H1 (cell line): Measurements from ENCODE around the gene DPM3. TPM values are rescaled to one million over a fixed set of nuclear protein-coding genes. Genes with fewer than 3 reads are reported as not detected.
A peak's percentile ranks its signal among the peaks of the same experiment; 100 is the strongest.

Experiments
- CTCF ChIA-PET: fragments of 300-600 bp; sonication (Branson Sonifier 250); formaldehyde crosslinking; loops from one replicate; lab custom pipeline; 2021; ENCODE audit not compliant: partially characterized antibody; lab: Charles Lee
- POLR2A ChIA-PET: fragments of 300-600 bp; sonication (Branson Sonifier 250); formaldehyde crosslinking; loops from one replicate; lab custom pipeline; 2021; ENCODE audit warnings: inconsistent platforms; ENCODE audit not compliant: partially characterized antibody; lab: Charles Lee
- DNase-seq, 2 experiments: peaks; one replicate each; pipeline versions ENCODE4 v3.0.0 to v3.0.0-alpha.2; 2010 to 2022; ENCODE audit warnings: low spot score in 2 of 2, low read depth in 1 of 2, mixed read lengths in 1 of 2
- FAIRE-seq: peaks from 2 replicates; lab custom pipeline; 2011; peaks lifted over from hg19 to GRCh38; lab: Jason Lieb, UNC
- H2AFZ ChIP-seq: 2 replicates; pipeline ENCODE4 v1.8.1; 2012; ENCODE audit warnings: low read length, inconsistent platforms
- H2AK5ac ChIP-seq: 2 replicates; pipeline ENCODE4 v1.6.1; 2013; ENCODE audit warnings: low read depth, low read length
- H2BK120ac ChIP-seq: replicated peaks from 2 replicates; pipeline ENCODE3; 2013; ENCODE audit warnings: low read depth, low read length, inconsistent platforms
- H2BK12ac ChIP-seq: 2 replicates; pipeline ENCODE4 v1.6.1; 2013; ENCODE audit warnings: low read depth, low read length
- H2BK15ac ChIP-seq: 2 replicates; pipeline ENCODE4 v1.6.1; 2013; ENCODE audit warnings: low read length
- H2BK20ac ChIP-seq: 2 replicates; pipeline ENCODE4 v1.6.1; 2013; ENCODE audit warnings: low read length
- H2BK5ac ChIP-seq: 2 replicates; pipeline ENCODE4 v1.6.1; 2013; ENCODE audit warnings: low read depth, low read length
- H3K14ac ChIP-seq: 2 replicates; pipeline ENCODE4 v1.6.1; 2013; ENCODE audit warnings: inconsistent platforms; ENCODE audit not compliant: insufficient read length
- H3K18ac ChIP-seq: 2 replicates; pipeline ENCODE4 v1.6.1; 2013; ENCODE audit warnings: low read length; ENCODE audit errors: extremely low read depth
- H3K23ac ChIP-seq: 2 replicates; pipeline ENCODE4 v1.6.1; 2013; ENCODE audit warnings: inconsistent platforms; ENCODE audit not compliant: insufficient read length
- H3K23me2 ChIP-seq: 2 replicates; pipeline ENCODE4 v1.6.1; 2013; ENCODE audit warnings: low read depth, low read length
- H3K27ac ChIP-seq: 2 replicates; pipeline ENCODE4 v1.6.1; 2011; ENCODE audit warnings: low read depth, low read length, inconsistent platforms
- H3K27me3 ChIP-seq, 4 experiments: replicated peaks in 1 of 4; 1 replicate in 1 of 4; 2 replicates in 3 of 4; pipeline versions ENCODE4 v1.6.1 to v1.8.1; 2011 to 2013; ENCODE audit warnings: low read length in 3 of 4, mild to moderate bottlenecking in 3 of 4, inconsistent platforms in 2 of 4, mixed read lengths in 2 of 4, moderate library complexity in 1 of 4; ENCODE audit not compliant: control insufficient read depth in 3 of 4, insufficient read depth in 3 of 4; ENCODE audit errors: extremely low read depth in 1 of 4
- H3K36me3 ChIP-seq, 4 experiments: 2 replicates each; pipeline versions ENCODE4 v1.6.1 to v1.8.1; 2011 to 2013; ENCODE audit warnings: mild to moderate bottlenecking in 4 of 4, low read length in 3 of 4, moderate library complexity in 2 of 4, control low read depth in 1 of 4, inconsistent platforms in 1 of 4; ENCODE audit not compliant: insufficient read depth in 4 of 4, control insufficient read depth in 2 of 4
- H3K4ac ChIP-seq: replicated peaks from 2 replicates; pipeline ENCODE3; 2013; ENCODE audit warnings: low read length, low read depth, mixed read lengths, inconsistent platforms; ENCODE audit not compliant: insufficient read length
- H3K4me1 ChIP-seq, 4 experiments: replicated peaks in 1 of 4; 1 replicate in 1 of 4; 2 replicates in 3 of 4; pipeline versions ENCODE4 v1.6.1 to v1.8.1; 2011 to 2013; ENCODE audit warnings: low read length in 3 of 4, inconsistent platforms in 2 of 4, mixed read lengths in 1 of 4; ENCODE audit not compliant: insufficient read depth in 4 of 4, control insufficient read depth in 3 of 4
- H3K4me2 ChIP-seq, 2 experiments: 2 replicates each; pipeline versions ENCODE4 v1.6.1 to v1.8.1; 2011 to 2013; ENCODE audit warnings: low read depth in 2 of 2, low read length in 2 of 2, control low read depth in 1 of 2, inconsistent platforms in 1 of 2, mild to moderate bottlenecking in 1 of 2; ENCODE audit not compliant: insufficient read depth in 1 of 2
- H3K4me3 ChIP-seq, 4 experiments: fragments of 200-600, 300-600 bp in 1 of 4; sonication (generic), shearing (Covaris generic), sonication (Bioruptor Twin) in 1 of 4; 2 replicates each; pipeline versions ENCODE4 v1.5.1 to v1.8.1; 2011 to 2016; ENCODE audit warnings: low read length in 4 of 4, low read depth in 3 of 4, control low read depth in 2 of 4, inconsistent platforms in 2 of 4, mild to moderate bottlenecking in 2 of 4, mixed read lengths in 1 of 4, moderate library complexity in 1 of 4; ENCODE audit not compliant: insufficient read depth in 2 of 4; ENCODE audit errors: extremely low read depth in 1 of 4
- H3K56ac ChIP-seq: replicated peaks from 2 replicates; pipeline ENCODE3; 2013; ENCODE audit warnings: low read depth, mild to moderate bottlenecking, mixed read lengths, low read length, inconsistent platforms; ENCODE audit not compliant: insufficient read length
- H3K79me1 ChIP-seq: 2 replicates; pipeline ENCODE4 v1.6.1; 2013; ENCODE audit warnings: low read depth, low read length, control low read depth
- H3K79me2 ChIP-seq, 2 experiments: 2 replicates each; pipeline versions ENCODE4 v1.6.1 to v1.8.1; 2012 to 2013; ENCODE audit warnings: low read length in 2 of 2, mild to moderate bottlenecking in 2 of 2, inconsistent platforms in 1 of 2; ENCODE audit not compliant: insufficient read depth in 2 of 2, control insufficient read depth in 1 of 2
- H3K9ac ChIP-seq, 4 experiments: replicated peaks in 1 of 4; 1 replicate in 1 of 4; 2 replicates in 3 of 4; pipeline versions ENCODE4 v1.6.1 to v1.8.1; 2011 to 2013; ENCODE audit warnings: low read depth in 3 of 4, low read length in 3 of 4, control low read depth in 2 of 4, mild to moderate bottlenecking in 2 of 4, moderate library complexity in 2 of 4, inconsistent platforms in 1 of 4; ENCODE audit errors: extremely low read depth in 1 of 4
- H3K9me3 ChIP-seq, 2 experiments: 2 replicates each; pipeline versions ENCODE4 v1.6.1 to v1.8.1; 2012 to 2013; ENCODE audit warnings: mild to moderate bottlenecking in 2 of 2, moderate library complexity in 2 of 2, control low read depth in 1 of 2, inconsistent platforms in 1 of 2, low read depth in 1 of 2, low read length in 1 of 2, mixed read lengths in 1 of 2; ENCODE audit not compliant: insufficient read depth in 2 of 2
- H4K20me1 ChIP-seq, 2 experiments: replicated peaks in 1 of 2; 2 replicates each; pipeline versions ENCODE3 to v1.8.1; 2011 to 2013; ENCODE audit warnings: inconsistent platforms in 2 of 2, low read length in 2 of 2, mild to moderate bottlenecking in 1 of 2; ENCODE audit not compliant: insufficient read depth in 2 of 2, control insufficient read depth in 1 of 2
- H4K5ac ChIP-seq: 2 replicates; pipeline ENCODE4 v1.6.1; 2013; ENCODE audit warnings: low read length, low read depth, mixed read lengths, inconsistent platforms; ENCODE audit not compliant: insufficient read length
- H4K8ac ChIP-seq: 2 replicates; pipeline ENCODE4 v1.8.0; 2013; ENCODE audit warnings: mild to moderate bottlenecking, moderate library complexity, low read length, inconsistent platforms; ENCODE audit not compliant: insufficient read depth; ENCODE audit errors: extremely low read depth
- H4K91ac ChIP-seq: replicated peaks from 2 replicates; pipeline ENCODE3; 2013; ENCODE audit warnings: low read length, mixed read lengths, inconsistent platforms; ENCODE audit not compliant: insufficient read length
- WGBS, 2 experiments: shearing (Covaris generic) in 1 of 2; methylation state at CpG; one replicate each; pipeline versions ENCODE4 v1.1.6 to v1.1.7; 2013 to 2015; ENCODE audit warnings: low lambda C conversion rate in 2 of 2, mixed read lengths in 2 of 2, inconsistent platforms in 1 of 2, low coverage in 1 of 2, missing lambda C conversion rate in 1 of 2; ENCODE audit not compliant: insufficient replicate concordance in 2 of 2, insufficient coverage in 1 of 2, insufficient read length in 1 of 2; ENCODE audit errors: extremely low coverage in 1 of 2, missing lambda C conversion rate in 1 of 2; 5-methylcytosine and 5-hydroxymethylcytosine counted together
- polyA plus RNA-seq, 7 experiments: library from polyadenylated mRNA; depleted of rRNA in 3 of 7; stranded (reverse) in 5 of 7; unstranded in 2 of 7; fragments of >200 nt in 5 of 7; fragments of 200-250 nt in 2 of 7; gene quantifications; 1 replicate in 5 of 7; 2 replicates in 1 of 7; 4 replicates in 1 of 7; pipeline versions ENCODE4 v1.2.1 to v1.2.3, GENCODE V29; 2011 to 2013; ENCODE audit warnings: missing spikeins in 2 of 7, mixed read lengths in 2 of 7
- total RNA-seq: library from RNA; stranded (reverse); fragmentation: NEBNext Ultra II Directional; extraction: Animal tissue kit (Norgen Biotek cat#: 25700); gene quantifications from 2 replicates; pipeline ENCODE4 v1.2.1, GENCODE V29; 2021

The DPM3 gene
- total and polyA plus RNA-seq, 2 of the 8 experiments (the other 6 are each of a cell fraction or from before 2014, with no cell fraction given), result 44.8 to 227 TPM

DNA sequence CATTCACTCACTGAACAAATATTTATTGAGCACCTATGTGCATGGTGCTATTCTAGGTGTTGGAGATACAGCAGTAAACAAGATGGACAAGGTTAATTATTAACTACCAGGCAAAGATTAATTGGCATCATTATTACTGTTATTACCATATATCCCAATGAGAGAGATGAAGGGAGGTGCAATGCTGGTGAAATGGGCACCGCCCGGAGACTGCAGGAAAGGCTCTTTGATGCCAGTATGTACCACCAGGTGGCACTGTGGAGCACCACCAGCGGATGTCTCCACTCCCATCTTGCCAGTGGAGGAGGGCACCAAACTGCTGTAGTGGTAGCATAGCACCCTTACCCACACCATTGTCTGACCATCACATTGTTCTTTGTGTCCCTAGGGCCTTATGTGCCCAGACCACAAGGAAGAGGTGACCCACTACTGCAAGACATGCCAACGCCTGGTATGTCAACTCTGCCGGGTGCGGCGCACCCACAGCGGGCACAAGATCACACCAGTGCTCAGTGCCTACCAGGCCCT, 36.3 kb upstream of the DPM3 start:
- Histone ChIP-seq H2BK15ac (0 out of 2 replicates have a peak overlapping the region, but pooled peaks have one; percentile 83), H4K20me1 (peaks cover 8 to 10% of the 10 kb centered on the region in 2 experiments), H2BK20ac (no peak overlapping the region), H3K14ac (no peak overlapping the region), H3K79me1 (no peaks in the 10 kb centered on the region; the same call in 1 of the 2 replicates), H2AK5ac (no peak overlapping the region), H3K4me2 (no peak overlapping the region), H3K27me3 (no peaks in the 10 kb centered on the region), H4K8ac (no peak overlapping the region), H3K4ac (no peak overlapping the region), H3K9me3 (no peaks in the 10 kb centered on the region), H4K91ac (no peak overlapping the region), H3K27ac (no peak overlapping the region), H2BK5ac (no peak overlapping the region), H4K5ac (no peak overlapping the region), H3K4me3 (no peak overlapping the region), H3K36me3 (peaks cover 15 to 39% (median 30%) of the 10 kb centered on the region in 4 experiments), H3K18ac (no peak overlapping the region), H3K79me2 (peaks cover 0 to 13% of the 10 kb centered on the region in 2 experiments; a peak in 2 of 4 replicates), H2BK120ac (no peak overlapping the region), H3K23me2 (peaks cover 10% of the 10 kb centered on the region; the same call in 1 of the 2 replicates), H3K23ac (no peak overlapping the region), H3K9ac (no peak overlapping the region), H3K56ac (peak overlapping the region; percentile 21), H2BK12ac (no peak overlapping the region; the same call in 1 of the 2 replicates), H2AFZ (no peak overlapping the region), H3K4me1 (peaks cover 3 to 23% (median 8%) of the 10 kb centered on the region in 4 experiments; a peak in 6 of 7 replicates)
- WGBS, 2 experiments, result 77% methylated on average over 8 of the region's 8 CpGs; no CpG with 5 or more reads in 1 of the 2 experiments
- ChIA-PET POLR2A (interaction anchor here (1.1 to 20.5 kb wide), 4 partner anchors 9 to 204 kb away, joined by 3 to 512 read pairs (median 35); partner anchors contain the start of genes MTX1 and THBS3), CTCF (interaction anchor here (0.6 to 12.4 kb wide), 22 partner anchors 9 to 565 kb away, joined by 3 to 187 read pairs (median 4); partner anchors contain the start of genes DPM3, EFNA1, SCAMP3 and SLC50A1)
- FAIRE-seq (peak; percentile 79), DNase-seq (peak in 1 of 2 experiments; percentile 94)
